Measurements from ENCODE around the gene HRK.

The HRK gene

DNA sequence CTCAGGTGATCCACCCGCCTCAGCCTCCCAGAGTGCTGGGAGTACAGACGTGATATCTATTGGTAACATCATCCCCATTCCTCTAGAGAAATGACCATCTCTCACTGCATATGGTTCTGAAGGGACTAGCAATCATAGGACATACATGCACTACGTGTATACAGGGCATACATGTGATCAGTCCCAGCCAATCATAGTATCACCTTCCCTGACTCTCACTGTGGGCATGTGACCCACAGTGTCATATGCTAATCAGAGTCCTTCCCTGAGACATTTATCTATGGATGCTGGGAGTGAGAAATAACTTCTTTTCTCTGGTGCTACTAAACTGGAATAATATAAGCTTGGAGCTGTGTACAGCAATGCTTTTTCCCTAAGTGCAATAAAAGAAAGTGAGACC, 17.4 kb upstream of the HRK start:
- peak; percentile 32 for DNase-seq (ENCODE audit: low spot score)

GRCh38 chr12:116897476-116897875, 16.2 kb upstream of the HRK start:
- DNase-seq (ENCODE audit: low spot score) = no peak

DNA sequence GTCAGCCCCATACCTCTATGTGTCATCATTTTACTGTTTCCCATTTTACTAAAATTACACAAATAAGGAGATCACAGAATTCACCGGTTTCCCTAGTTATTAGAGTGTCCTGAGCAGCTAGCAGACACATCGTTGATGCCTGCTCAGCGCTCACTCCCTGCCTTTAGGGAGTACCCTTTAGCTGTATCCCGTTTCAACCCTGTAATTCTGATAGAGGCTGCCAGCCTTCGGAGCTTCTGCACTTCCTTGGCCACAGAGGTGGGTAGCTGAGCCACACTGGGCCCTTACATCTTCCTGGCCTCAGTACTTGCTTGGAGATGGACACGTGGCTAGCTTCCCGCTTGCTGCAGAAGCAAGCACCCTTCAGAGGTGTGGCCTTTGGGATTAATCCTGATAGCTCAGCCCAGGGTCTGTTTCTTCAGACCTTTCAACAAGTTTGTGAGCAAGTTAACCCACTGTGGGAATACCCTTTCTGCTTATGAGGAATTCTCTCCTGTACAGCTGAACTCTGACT, 15.2 kb upstream of the HRK start:
- no peak for DNase-seq (ENCODE audit: low spot score)

DNA sequence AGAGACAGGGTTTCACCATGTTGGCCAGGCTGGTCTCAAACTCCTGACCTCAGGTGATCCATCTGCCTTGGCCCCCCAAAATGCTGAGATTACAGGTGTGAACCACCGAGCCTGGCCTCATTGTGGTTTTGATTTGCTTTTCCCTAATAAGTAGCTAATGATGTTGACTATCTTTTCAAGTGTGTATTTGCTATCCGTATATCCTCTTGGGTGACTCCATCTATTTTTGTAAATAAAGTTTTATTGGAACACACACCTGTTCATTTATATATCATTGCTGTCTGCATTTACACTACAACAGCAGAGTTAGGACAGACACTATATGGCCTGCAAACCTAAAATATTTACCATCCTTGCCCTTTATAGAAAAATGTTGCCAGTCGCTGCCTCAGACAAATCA, 13.7 kb upstream of the HRK start:
- no peak for DNase-seq (ENCODE audit: low spot score)

- peak; percentile 56 for DNase-seq (ENCODE audit: low spot score)
These were observed 11.3 kb upstream of the HRK start for GRCh38 chr12:116892349-116893140.

DNA sequence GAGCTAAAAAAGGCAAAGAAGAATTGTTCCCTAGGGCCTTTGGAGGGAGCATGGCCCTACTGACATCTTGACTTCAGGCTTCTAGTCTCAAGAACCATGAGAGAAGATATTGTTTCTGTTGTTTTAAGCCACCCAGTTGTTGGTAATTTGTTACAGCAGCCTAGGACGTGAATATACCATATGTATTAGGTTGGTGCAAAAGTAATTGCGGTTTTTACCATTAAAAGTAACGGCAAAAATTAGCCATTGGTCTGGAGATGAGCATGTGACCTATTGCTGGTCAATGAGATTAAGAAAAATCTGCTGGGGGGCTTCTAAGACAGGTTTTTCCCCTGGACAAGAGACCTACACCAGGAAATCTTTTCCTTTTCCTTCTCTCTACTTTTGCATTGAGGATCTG, 9.8 kb upstream of the HRK start:
- DNase-seq (ENCODE audit: low spot score) = no peak

DNA sequence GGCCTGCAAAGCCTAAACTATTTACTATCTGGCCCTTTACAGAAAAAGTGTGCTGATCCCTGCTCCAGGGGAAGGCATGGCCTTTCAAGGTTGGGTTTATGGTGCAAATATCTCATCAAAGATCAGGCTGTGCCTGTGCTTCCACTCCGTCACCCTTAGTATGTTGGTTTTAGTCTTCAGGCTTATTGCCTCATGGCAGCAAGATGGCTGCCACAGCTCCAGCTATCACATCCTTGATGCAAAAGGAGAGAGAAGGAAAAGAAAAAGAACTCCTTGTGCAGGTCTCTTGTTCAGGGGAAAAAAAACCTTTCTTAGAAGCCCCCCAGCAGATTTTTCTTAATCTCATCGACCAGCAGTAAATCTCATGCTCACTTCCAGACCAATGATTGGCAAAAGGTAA, 9.1 kb upstream of the HRK start:
- no peak for DNase-seq (ENCODE audit: low spot score)

DNA sequence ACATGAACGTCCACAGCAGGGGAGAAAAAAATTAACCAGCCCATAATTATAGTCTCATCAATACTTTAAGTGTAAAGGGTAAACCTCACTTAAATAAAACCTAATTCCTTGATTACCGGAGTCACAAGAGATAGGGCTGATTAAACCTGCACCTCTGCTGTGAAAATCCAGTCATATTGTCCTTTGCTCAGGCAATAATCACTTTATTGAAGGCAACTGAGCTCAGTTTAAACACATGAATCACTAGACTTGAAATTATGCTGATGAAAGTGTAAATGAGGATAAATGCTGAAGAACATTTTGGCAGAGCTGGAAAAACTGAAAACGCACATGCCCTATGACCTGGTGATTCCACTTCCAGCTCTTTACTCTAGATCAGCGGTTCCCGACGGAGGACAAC, 6.7 kb upstream of the HRK start:
- DNase-seq (ENCODE audit: low spot score) = no peak

DNA sequence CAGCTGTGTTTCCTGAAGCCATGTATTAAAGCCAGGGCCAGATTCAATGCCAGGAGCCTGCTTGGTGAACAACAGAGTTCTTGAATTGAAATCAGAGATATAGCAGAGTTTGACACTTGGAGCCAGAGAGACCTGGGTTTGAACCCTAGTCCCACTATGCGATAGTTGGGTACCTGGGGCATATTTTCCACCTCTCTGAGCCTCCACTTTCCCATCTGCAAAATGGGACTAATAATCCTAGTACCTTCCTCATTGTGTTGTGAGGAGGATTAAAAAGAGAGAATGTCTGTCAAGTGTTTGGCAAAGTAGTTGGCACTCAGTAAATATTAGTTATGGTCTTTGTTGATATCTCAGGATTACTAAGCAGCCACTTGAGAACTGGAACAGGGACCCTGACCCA, 6.0 kb upstream of the HRK start:
- DNase-seq (ENCODE audit: low spot score) = no peak

GRCh38 chr12:116885491-116885890, 4.2 kb upstream of the HRK start:
- DNase-seq (ENCODE audit: low spot score) = no peak

DNA sequence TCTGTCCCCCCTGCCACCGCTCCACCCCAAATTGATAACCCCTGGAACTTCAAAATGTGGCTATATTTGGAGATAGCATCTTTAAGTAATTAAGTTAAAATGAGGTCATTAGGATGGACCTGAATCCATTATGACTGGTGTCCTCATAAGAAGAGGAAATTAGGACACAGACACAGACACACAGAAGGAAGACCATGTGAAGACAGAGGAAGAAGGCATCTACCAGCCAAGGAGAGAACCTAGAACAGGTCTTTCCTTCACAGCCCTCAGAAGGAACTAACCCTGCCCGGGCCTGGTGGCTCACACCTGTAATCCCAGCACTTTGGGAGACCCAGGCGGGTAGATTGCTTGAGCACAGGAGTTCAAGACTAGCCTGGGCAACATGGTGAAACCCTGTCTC, 3.6 kb upstream of the HRK start:
- no peak for DNase-seq (ENCODE audit: low spot score)

DNA sequence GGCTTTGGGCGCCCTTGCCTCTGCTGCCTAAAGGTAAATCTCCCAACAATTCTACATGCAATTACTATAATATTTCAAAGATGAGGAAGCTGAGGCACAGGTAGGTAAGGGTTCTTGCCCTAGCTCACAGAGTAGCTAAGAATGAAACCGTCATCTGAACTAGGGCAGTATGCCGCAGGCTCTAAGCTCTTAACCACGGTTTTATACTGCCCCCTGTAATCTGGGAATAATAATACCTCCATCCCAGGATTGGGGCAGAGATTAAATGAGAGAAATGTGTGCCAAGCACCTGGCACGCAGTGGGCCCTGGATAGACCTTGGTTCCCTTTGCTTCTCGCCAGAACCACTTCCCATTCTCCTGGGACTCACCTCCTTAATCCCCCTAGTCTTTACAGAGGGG, 1.5 kb upstream of the HRK start:
- no peak for DNase-seq (ENCODE audit: low spot score)

- DNase-seq (ENCODE audit: low spot score) = no peak
These were observed 751 bp upstream of the HRK start for GRCh38 chr12:116881877-116882507.

DNA sequence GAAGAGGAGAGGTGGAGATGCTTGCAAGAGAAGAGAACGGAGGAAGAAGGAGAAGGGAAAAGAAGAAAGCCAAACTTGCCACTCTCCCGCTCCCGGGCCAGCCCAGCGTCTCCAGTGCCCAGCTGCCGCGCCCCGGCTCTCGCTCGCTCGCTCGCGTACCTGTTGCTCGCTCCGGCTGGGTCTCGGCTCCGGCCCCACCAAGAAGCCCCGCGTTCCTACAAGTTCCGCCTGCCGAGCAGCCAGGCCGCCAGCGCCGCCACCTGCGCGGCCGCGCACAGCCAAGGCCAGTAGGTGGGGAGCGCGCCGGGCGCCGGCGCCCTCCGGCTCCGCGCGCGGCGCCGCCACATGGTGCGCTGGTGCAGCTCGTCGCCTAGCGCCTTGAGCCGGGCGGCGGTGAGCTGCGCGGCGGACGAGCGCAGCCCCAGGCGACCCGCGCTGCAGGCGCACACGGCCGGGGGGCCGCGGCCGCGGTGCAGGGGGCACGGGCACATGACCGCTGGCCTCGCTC, 370 bp downstream of the HRK start:
- DNase-seq (ENCODE audit: low spot score) = peak; percentile 47

DNA sequence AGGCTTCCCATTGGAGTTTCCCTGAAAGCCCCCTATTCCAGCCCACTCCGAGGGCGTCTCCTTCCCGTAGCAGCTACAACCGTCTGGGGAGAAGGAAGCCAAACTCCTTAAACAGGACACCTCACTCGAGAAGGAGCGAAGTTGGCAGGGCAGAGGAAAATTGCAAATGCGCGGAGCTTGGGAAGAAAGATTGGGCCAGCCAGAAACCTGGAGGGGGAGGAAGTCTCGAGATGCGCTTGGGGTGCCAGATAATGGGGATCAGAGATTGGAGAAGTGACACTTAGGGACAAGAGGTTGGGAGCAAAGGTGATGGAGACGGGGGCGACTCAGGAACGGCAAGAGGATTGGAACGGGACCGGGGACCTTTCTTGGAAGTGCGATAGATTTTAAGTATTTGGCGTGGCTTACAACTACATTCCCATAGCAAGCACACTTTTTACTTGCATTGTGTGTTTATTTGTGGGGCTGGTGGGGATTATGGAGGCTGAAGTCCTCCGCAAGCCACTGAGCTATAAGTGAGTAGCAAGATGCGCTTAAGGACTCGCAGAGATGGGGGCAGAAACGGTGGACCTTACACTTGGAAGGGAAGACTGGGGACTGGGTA, 926 bp downstream of the HRK start:
- no peak for DNase-seq (ENCODE audit: low spot score)

- no peak for DNase-seq (ENCODE audit: low spot score)
These were observed 1.6 kb downstream of the HRK start for GRCh38 chr12:116879509-116880212.

DNA sequence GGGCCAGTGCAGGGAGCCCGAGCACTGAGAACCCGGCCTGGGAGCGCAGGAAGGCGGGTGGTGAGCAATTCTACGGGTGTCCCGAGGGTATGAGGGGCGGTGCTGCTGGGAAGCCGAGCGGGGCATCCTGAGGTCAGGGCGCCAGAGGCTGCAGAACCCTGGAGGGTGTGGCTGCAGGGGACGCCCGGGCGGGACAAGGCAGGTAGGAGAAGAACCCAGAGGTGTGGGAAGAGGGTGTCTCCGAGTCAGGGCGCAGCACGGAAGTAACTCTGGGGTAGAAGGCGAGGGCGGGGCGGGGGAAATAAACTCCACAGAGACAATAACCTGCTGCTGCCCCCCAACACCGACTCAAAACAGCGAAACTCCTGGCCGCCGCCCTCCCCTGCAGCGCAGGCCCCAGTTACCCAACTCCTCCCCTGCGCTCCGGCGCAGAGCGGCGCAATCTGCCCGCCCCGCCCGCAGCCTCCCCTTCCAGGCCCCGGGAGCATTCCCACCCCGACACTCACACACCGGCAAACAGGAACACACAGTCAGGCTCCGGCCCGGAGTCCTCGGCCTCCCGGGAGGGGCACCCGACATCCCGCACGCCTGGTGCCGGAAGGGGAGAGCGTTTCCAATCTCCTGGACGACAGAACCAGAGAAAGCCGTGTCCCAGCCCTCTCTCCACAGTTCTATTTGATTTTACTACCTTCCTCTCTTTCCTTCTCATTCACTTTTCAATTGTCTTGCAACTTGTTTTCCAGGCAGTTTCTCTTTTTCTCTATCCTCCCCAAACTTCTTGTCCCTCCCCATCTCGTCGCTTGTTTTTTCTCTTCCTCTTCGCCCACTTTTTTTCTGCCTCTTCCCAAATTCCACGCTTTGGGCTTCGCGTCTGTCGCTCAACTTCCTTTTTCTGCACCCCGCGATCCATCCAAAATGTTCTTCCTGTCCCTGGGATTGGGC, 2.4 kb downstream of the HRK start:
- peak; percentile 54 for DNase-seq (ENCODE audit: low spot score)

DNA sequence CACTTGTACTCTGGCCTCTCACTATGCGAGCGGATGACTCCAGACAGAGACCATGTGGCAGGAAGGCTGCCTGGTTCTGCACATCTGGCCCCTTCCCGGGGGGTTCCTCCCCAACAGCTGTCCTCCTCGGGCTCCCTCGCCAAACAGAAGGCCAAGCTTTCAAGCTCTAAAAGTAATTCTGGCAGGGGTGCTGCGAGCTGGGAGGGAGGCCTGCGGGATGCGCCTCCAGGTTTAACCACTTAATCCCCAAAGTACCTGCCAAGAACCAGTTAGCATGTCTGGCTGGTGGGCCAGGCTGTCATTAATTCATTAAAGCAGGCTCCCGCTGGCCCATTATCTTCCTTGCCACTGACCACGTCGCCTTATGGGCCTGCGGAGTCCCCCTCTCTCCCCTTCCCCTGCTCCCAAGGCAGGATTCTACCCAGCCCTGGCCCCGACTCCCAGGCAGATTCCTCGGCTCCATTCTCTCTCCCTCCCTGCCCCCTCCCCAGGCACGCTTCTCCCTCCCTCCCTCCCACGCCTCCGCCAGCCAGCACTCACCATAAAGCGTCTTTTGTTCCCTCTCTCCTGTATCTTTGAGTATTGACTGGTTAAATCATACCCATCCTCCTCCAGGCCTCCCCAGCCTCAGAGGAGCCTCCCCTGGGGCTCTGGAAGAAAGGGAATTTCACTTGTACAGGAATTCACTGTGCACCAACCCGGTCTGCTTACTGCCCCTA, 4.9 kb downstream of the HRK start:
- DNase-seq (ENCODE audit: low spot score) = no peak

GRCh38 chr12:116874324-116874995, 6.8 kb downstream of the HRK start:
- no peak for DNase-seq (ENCODE audit: low spot score)

DNA sequence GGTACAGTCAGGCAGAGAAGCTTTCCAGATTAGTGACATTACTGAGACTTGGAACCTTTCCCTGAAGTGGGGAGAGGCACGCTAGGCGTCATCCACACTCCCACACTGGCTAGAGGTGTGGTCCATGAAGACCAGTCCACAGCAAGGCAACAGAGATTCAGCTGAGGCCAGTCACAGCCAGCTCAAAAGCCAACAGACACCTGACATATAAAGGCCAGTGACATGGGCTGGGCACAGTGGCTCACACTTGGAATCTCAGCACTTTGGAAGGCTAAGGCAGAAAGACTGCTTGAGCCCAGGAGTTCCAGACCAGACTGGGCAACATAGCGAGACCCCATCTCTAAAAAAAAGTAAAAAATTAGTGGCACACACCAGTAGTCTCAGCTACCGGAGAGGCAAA, 10.9 kb downstream of the HRK start:
- DNase-seq (ENCODE audit: low spot score) = no peak
